Ovary (tissue), 9 donors: ENCODE results near the gene NEURL2. TPM values are rescaled to one million over a fixed set of nuclear protein-coding genes. Genes with fewer than 3 reads are reported as not detected.
A peak's percentile ranks its signal among the peaks of the same experiment; 100 is the strongest.

Source experiments
- DNase-seq, 5 donors: peaks; one replicate each; pipeline ENCODE4 v3.0.0-alpha.2; 2019 to 2020
- H3K27ac ChIP-seq, 2 donors: fragments of 200-600 bp; one replicate each; pipeline versions ENCODE4 v1.5.1 to v1.8.0; 2019 to 2022
- H3K27me3 ChIP-seq: fragments of 200-600 bp; one replicate; pipeline ENCODE4 v1.8.0; 2022
- H3K36me3 ChIP-seq: fragments of 200-600 bp; sonication (generic); one replicate; pipeline ENCODE4 v1.5.1; 2019
- H3K4me1 ChIP-seq: one replicate; pipeline ENCODE4 v1.8.1; 2013; ENCODE audit warnings: mild to moderate bottlenecking, moderate library complexity; ENCODE audit not compliant: insufficient read depth
- H3K4me3 ChIP-seq: fragments of 200-600 bp; sonication (generic); one replicate; pipeline ENCODE4 v1.5.1; 2017
- H3K9me3 ChIP-seq, 2 donors: fragments of 200-600 bp in 1 of 2; sonication (generic) in 1 of 2; one replicate each; pipeline versions ENCODE4 v1.5.1 to v1.8.1; 2013 to 2019; ENCODE audit warnings: mild to moderate bottlenecking in 1 of 2, moderate library complexity in 1 of 2
- CTCF ChIP-seq, 3 donors: fragments of 450-650 bp in 2 of 3; fragments of 200-600 bp in 1 of 3; IDR thresholded peaks; one replicate each; pipeline versions ENCODE4 v1.5.1 to v1.8.0; 2016 to 2022; ENCODE audit warnings: antibody characterized with exemption in 3 of 3, mild to moderate bottlenecking in 1 of 3
- EP300 ChIP-seq: sonication (generic); formaldehyde crosslinking; IDR thresholded peaks from one replicate; pipeline ENCODE4 v1.6.1; 2017; ENCODE audit warnings: antibody characterized with exemption
- POLR2A ChIP-seq: fragments of 450-650 bp; IDR thresholded peaks from one replicate; pipeline ENCODE4 v1.6.1; 2017; ENCODE audit warnings: antibody characterized with exemption, mild to moderate bottlenecking, moderate library complexity
- WGBS, 3 donors: extraction: QIAGEN DNeasy Blood & Tissue Kit in 1 of 3; methylation state at CpG; one replicate each; pipeline versions ENCODE4 v1.1.5 to v1.1.7; 2013 to 2017; 5-methylcytosine and 5-hydroxymethylcytosine counted together
- intact Hi-C, 4 donors: fragments of 100-400 bp; cut with DNase I; formaldehyde crosslinking; loops; one replicate each; pipeline versions ENCODE4 v1.11.0 to v1.15.1; 2022 to 2023
- polyA plus RNA-seq, 2 donors: library from polyadenylated mRNA; stranded (reverse); fragments of 200-250 nt in 1 of 2; fragments of 350-450 nt in 1 of 2; fragmentation: Illumina TruSeq in 1 of 2; extraction: RNeasy Lipid Tissue Mini Kit (QIAGEN cat#74804) in 1 of 2; gene quantifications; one replicate each; pipeline ENCODE4 v1.2.3, GENCODE V29; 2013 to 2014
- total RNA-seq, 7 donors: library from RNA; depleted of rRNA in 2 of 7; stranded (reverse); fragments of >200 nt in 2 of 7; fragmentation: NEBNext Ultra II Directional in 3 of 7; extraction: Animal tissue kit (Norgen Biotek cat#: 25700) in 3 of 7; gene quantifications; one replicate each; pipeline versions ENCODE4 v1.1.0 to v1.2.4, GENCODE V29; 2016 to 2023
- donor health status: DM: no; HTN: no; CAD: no; lungs with moderate emphysema.
- donor health status: DM: no; HTN: no; CAD: no.
- donor health status: Bipolar disorder and iron deficiency.
- donor health status: DM: yes; HTN: yes; CAD: no.
- donor health status: DM: no; HTN: no; CAD: no.
- donor health status: DM: yes; HTN: yes; CAD: no.

The NEURL2 gene
- total and polyA plus RNA-seq, 9 donors, result 1.5 to 28.7 (median 12.3) TPM

GRCh38 chr20:45857114-45857881, 33.7 kb downstream of the NEURL2 start, which contains the start of the genes ACOT8 and ZSWIM3:
ACOT8 (minus strand) TSS chr20:45857392; CDS start chr20:45857315, 77 bp downstream.
ZSWIM3 (plus strand) TSS chr20:45857614; CDS start chr20:45857826, 212 bp downstream.
- peak; percentile 89 to 98 (median 95) for DNase-seq
- intact Hi-C loops, result no loop called here
- Histone ChIP-seq H3K4me1 (peaks cover 8% of the 10 kb centered on the region), H3K36me3 (no peaks in the 10 kb centered on the region), H3K9me3 (no peaks in the 10 kb centered on the region), H3K27ac (peak within 1 kb of the TSS in 1 of 2 donors; percentile 61), H3K4me3 (peak within 1 kb of the TSS; percentile 71), H3K27me3 (no peaks in the 10 kb centered on the region)
- TF ChIP-seq CTCF (IDR thresholded peaks at IDR 0.05) (no peak), EP300 (no peak), POLR2A (no peak)
- 0 to 1% (median 0%) methylated on average over 24 to 36 of the region's 36 CpGs for WGBS, 3 donors

- H3K27ac ChIP-seq, result no peak overlapping the region
- H3K4me3 ChIP-seq, result no peak overlapping the region
- no peak for DNase-seq
- H3K36me3 ChIP-seq, result no peaks in the 10 kb centered on the region
- peaks cover 10% of the 10 kb centered on the region for H3K4me1 ChIP-seq
- no peaks in the 10 kb centered on the region for H3K27me3 ChIP-seq
- intact Hi-C loops, result no loop called here
- 78 to 84% (median 80%) methylated on average over 2 of the region's 2 CpGs for WGBS, 3 donors
- TF ChIP-seq EP300 (no peak), POLR2A (no peak), CTCF (IDR thresholded peaks at IDR 0.05) (no peak)
- H3K9me3 ChIP-seq, result no peaks in the 10 kb centered on the region
Measured at GRCh38 chr20:45853484-45853883, 37.5 kb downstream of the NEURL2 start.

GRCh38 chr20:45852326-45852725, 38.7 kb downstream of the NEURL2 start:
- TF ChIP-seq CTCF (IDR thresholded peaks at IDR 0.05), result no peak
- no peak for TF ChIP-seq EP300
- no peak for TF ChIP-seq POLR2A
- Histone ChIP-seq H3K4me1 (peaks cover 8% of the 10 kb centered on the region), H3K9me3 (no peaks in the 10 kb centered on the region), H3K36me3 (no peaks in the 10 kb centered on the region), H3K27me3 (no peaks in the 10 kb centered on the region), H3K27ac (no peak overlapping the region), H3K4me3 (no peak overlapping the region)
- peak in 1 of 5 donors; percentile 2 for DNase-seq
- WGBS, 3 donors, result 94 to 99% (median 94%) methylated on average over 6 of the region's 6 CpGs
- intact Hi-C loops, result no loop called here

GRCh38 chr20:45851501-45851900, 39.5 kb downstream of the NEURL2 start:
- Histone ChIP-seq H3K4me3 (no peak overlapping the region), H3K27ac (no peak overlapping the region), H3K36me3 (no peaks in the 10 kb centered on the region), H3K27me3 (no peaks in the 10 kb centered on the region), H3K4me1 (peaks cover 8% of the 10 kb centered on the region), H3K9me3 (no peaks in the 10 kb centered on the region)
- intact Hi-C loops, result no loop called here
- TF ChIP-seq EP300 (no peak), CTCF (IDR thresholded peaks at IDR 0.05) (no peak), POLR2A (no peak)
- DNase-seq, result no peak
